HG02588 (cell line): ENCODE results near the gene SEZ6.
"Not testable (repeated sequence)": the region's sequence is repeated elsewhere in the genome, so short reads cannot be mapped to it uniquely, and the experiment has no call there.

Experiments used
- ATAC-seq: cut with Tn5 transposase; IDR thresholded peaks from one replicate; pipeline ENCODE4 v1.9.1; 2021; ENCODE audit warnings: mild to moderate bottlenecking, moderate library complexity; ENCODE audit not compliant: unreplicated experiment

Gene SEZ6

GRCh38 chr17:28940142-28940541 lies 65.7 kb downstream of the SEZ6 start:
- ATAC-seq = no peak

GRCh38 chr17:28938552-28938951 lies 67.3 kb downstream of the SEZ6 start:
- ATAC-seq = no peak

- ATAC-seq = no peak
Observed at GRCh38 chr17:28937044-28937729, 68.6 kb downstream of the SEZ6 start.

- no peak for ATAC-seq
Observed at GRCh38 chr17:28935744-28936460, 69.9 kb downstream of the SEZ6 start.

- not testable (repeated sequence) for ATAC-seq
Observed at GRCh38 chr17:28934508-28934907, 71.3 kb downstream of the SEZ6 start.

- ATAC-seq = no peak
Observed at GRCh38 chr17:28929787-28930186, 76.0 kb downstream of the SEZ6 start.

GRCh38 chr17:28928061-28928460 lies 77.8 kb downstream of the SEZ6 start:
- ATAC-seq = no peak

GRCh38 chr17:28926786-28927185 lies 79.0 kb downstream of the SEZ6 start:
- ATAC-seq = no peak

- no peak for ATAC-seq
Observed at GRCh38 chr17:28926366-28926765, 79.5 kb downstream of the SEZ6 start.

- ATAC-seq = no peak
Observed at GRCh38 chr17:28925912-28926365, 79.9 kb downstream of the SEZ6 start.

GRCh38 chr17:28920201-28920600 lies 85.6 kb downstream of the SEZ6 start:
- no peak for ATAC-seq

GRCh38 chr17:28918295-28918694 lies 87.5 kb downstream of the SEZ6 start:
- no peak for ATAC-seq

- ATAC-seq = no peak
Observed at GRCh38 chr17:28917465-28917864, 88.4 kb downstream of the SEZ6 start.

- no peak for ATAC-seq
Observed at GRCh38 chr17:28917029-28917428, 88.8 kb downstream of the SEZ6 start.

- ATAC-seq = no peak
Observed at GRCh38 chr17:28916302-28916934, 89.4 kb downstream of the SEZ6 start.

GRCh38 chr17:28912938-28913333 lies 92.9 kb downstream of the SEZ6 start:
- no peak for ATAC-seq

- ATAC-seq = no peak
Observed at GRCh38 chr17:28912281-28912937, 93.4 kb downstream of the SEZ6 start.

- ATAC-seq = no peak
Observed at GRCh38 chr17:28911411-28912045, 94.3 kb downstream of the SEZ6 start.

- no peak for ATAC-seq
Observed at GRCh38 chr17:28910534-28910933, 95.3 kb downstream of the SEZ6 start.

- no peak for ATAC-seq
Observed at GRCh38 chr17:28908640-28909167, 97.1 kb downstream of the SEZ6 start.
